Epithelial cell of alveolus of lung (primary cell): Measurements from ENCODE around the gene PEA15. TPM values are rescaled to one million over a fixed set of nuclear protein-coding genes. Genes with fewer than 3 reads are reported as not detected.

Experiments
- total RNA-seq: library from RNA; depleted of rRNA; stranded (reverse); fragments of >200 nt; gene quantifications from 2 replicates; pipeline ENCODE4 v1.2.1, GENCODE V29; 2015

Gene PEA15, protein sequence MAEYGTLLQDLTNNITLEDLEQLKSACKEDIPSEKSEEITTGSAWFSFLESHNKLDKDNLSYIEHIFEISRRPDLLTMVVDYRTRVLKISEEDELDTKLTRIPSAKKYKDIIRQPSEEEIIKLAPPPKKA
- 40.1 and 68.7 TPM in 2 replicates for total RNA-seq

DNA sequence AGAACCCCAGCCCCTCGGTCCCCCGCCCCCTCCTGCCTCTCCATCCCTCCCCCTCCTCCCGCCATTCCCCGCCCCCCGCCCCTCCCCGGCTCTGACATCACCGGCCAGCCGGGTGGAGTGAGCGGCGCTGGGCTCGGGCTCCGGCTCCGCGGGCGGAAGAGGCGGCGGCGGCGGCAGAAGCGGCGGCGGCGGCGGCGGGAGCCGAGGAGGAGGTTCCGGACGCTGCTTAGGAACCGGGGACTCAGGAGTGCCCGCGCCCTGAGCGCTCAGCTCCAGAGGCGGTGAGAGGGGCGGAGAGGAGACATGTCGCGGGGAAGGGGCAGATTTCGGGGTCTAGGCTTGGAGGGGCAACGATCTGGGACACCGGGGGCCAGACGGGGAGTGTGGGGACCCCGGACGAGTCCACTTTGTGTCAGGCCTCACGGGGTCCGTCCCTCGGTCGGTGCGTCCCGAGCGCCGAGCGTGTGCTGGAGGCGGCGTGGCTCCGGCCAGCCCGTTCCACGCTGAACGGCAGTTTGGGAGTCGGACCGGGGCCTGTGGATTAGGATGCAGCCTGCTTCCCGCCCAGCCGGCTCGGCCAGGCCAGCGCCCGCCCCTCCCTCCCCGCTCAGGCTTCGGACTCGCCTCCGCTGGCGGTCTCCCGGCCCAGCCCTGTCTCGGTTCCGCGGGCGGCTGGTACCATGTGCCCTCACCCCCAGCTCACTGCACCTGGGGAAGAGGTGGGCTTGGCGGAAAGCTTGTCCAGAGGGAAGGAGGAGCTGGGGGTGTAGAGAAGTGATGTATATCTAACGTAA, at the start of gene PEA15:
TSS of gene PEA15 (plus strand) at position 143 of the 794 bp plus-strand sequence. CDS start 6,161 bp downstream, outside the sequence.

DNA sequence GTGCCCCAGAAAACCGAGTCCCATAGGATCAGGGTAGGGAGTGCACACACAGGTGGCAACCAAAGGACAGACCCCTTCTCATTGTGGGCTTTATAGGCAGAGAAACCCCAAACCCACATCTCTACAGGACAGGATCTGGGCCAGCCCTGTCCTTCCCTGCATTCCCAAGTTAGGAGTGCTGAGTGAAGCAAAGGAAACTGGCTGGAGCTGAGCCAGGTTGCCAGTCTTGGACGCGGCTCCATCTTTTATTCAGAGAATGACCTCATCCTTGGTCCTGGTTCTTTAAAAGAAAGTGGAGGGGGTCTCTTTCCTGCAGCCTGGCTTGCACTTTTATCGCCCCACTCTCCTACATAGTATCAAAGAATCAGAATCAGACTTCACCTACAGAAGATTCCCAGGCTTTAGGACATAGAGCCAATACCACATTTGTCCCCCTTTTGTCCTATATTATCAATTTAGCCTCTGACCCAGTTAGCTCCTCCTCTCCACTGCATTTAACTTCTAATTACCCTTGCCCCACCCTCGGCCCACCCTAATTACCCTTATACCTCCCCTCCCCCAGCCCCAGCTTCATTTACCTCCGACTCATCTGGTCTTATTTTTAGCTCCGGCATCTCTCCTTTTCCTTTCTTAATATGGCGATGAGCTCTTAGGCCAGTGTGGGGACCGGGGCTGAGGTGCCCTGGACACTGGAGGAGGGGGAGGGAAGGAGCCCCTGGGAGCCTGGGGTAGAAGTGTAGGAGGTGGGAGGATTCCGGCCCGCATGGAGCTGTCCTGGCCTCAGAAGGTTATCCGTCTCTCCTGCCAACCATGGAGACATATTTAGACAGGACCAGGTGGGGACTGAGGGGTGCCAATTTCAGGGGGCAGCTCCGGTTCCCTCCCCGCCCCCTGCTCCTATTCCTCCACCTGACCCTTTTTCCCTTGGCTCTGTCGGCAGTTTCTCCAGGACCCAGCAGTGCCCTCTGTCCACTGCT, 15.2 kb upstream of the PEA15 start, which contains the start of gene CASQ1:
TSS of gene CASQ1 (plus strand) at position 927 of the 977 bp plus-strand sequence. CDS start 177 bp downstream, outside the sequence.

DNA sequence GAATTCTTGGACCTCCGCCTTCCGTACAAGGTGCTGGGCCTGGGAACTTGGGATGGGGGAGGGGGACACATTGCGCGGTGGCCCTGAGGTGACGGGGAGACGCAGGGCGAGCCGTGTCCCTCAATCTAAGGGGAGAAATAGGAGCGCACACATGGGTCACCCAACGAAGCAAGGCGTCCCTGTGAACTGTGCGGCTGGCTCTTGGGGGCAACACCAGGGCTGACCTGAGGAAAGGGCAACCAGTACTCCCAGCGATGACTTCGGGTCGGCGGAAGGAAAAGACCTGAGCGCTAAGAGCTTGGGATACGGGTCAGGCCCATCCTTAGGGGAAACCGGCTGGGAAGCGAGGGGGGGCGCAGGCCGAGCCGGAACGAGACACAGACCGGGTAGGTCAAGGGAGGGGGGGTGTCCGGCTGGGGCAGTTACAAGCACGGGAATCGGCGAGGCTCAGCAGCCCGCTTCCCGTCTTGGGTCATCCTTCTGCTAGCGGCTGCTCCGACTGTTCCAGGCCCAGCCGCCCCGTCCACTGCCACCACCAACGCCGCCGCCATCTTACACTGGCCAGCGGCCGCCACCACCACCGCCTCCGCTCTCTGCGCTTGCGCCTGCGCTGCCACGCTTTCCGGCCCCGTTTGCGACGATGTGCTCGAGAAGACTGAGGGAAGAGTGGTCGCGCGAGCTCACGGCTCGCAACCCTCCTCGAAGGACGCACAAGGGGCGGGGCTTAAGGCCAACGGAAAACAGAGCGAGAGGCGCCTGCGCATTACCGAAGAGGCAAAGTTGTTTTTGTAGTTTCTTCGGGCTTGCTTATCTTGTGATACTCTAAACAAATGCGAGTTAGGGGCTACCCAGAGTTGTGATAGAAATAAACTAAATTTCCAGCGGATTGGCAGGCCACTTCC, 57.0 kb downstream of the PEA15 start, which contains the start of gene DCAF8:
TSS of gene DCAF8 (minus strand) at position 657 of the 902 bp plus-strand sequence. CDS start 18,541 bp downstream, outside the sequence.

Other genes with a start within 250 kb of the PEA15 start
- 3.7 and 6.0 TPM in 2 replicates for gene PIGM, start 173.4 kb upstream of the PEA15 start, total RNA-seq
- gene KCNJ10, start 135.2 kb upstream of the PEA15 start, total RNA-seq: not detected in 2 replicates
- not detected in 2 replicates for gene KCNJ9, start 123.8 kb upstream of the PEA15 start, total RNA-seq
- 12.7 and 22.9 TPM in 2 replicates for gene IGSF8, start 106.8 kb upstream of the PEA15 start, total RNA-seq
- gene ATP1A2, start 89.6 kb upstream of the PEA15 start, total RNA-seq: 0.24 and 1.0 TPM in 2 replicates
- not detected in 2 replicates for gene ATP1A4, start 53.8 kb upstream of the PEA15 start, total RNA-seq
- gene CASQ1, start 14.8 kb upstream of the PEA15 start, total RNA-seq: not detected in 2 replicates
- 46.0 and 58.0 TPM in 2 replicates for gene DCAF8, start 57.2 kb downstream of the PEA15 start, total RNA-seq
- 38.5 and 86.6 TPM in 2 replicates for gene PEX19, start 79.7 kb downstream of the PEA15 start, total RNA-seq
- 126 and 209 TPM in 2 replicates for gene COPA, start 137.9 kb downstream of the PEA15 start, total RNA-seq
- gene NCSTN, start 138.0 kb downstream of the PEA15 start, total RNA-seq: 76.6 and 91.3 TPM in 2 replicates
- gene NHLH1, start 161.7 kb downstream of the PEA15 start, total RNA-seq: not detected in 2 replicates
- 2.6 and 7.6 TPM in 2 replicates for gene VANGL2, start 195.2 kb downstream of the PEA15 start, total RNA-seq